GM12875 (cell line): ENCODE data around the gene MFN1.

ENCODE experiments used
- H3K4me3 ChIP-seq: one replicate; pipeline ENCODE4 v1.5.1; 2011; ENCODE audit warnings: low read depth, low read length, control low read depth
- CTCF ChIP-seq: IDR thresholded peaks from 2 replicates; pipeline ENCODE4 v1.5.1; 2011; ENCODE audit warnings: low read depth, mild to moderate bottlenecking, control low read depth, inconsistent platforms, low read length, moderate library complexity, borderline replicate concordance; ENCODE audit not compliant: insufficient read depth

The MFN1 gene

GRCh38 chr3:179308001-179308400, 39.5 kb upstream of the MFN1 start:
- TF ChIP-seq CTCF, result no peak
- no peak overlapping the region for H3K4me3 ChIP-seq

GRCh38 chr3:179309225-179310078, 38.1 kb upstream of the MFN1 start:
- no peak overlapping the region for H3K4me3 ChIP-seq

GRCh38 chr3:179318876-179319275, 28.6 kb upstream of the MFN1 start:
- H3K4me3 ChIP-seq, result no peak overlapping the region
- TF ChIP-seq CTCF, result no peak

More at GRCh38 chr3:179309225-179310078, 38.1 kb upstream of the MFN1 start:
- TF ChIP-seq CTCF, result no peak

GRCh38 chr3:179321668-179322285, 25.7 kb upstream of the MFN1 start:
- peak; percentile 10; the same call in 1 of the 2 replicates for TF ChIP-seq CTCF
- H3K4me3 ChIP-seq, result no peak overlapping the region

- TF ChIP-seq CTCF, result peak; percentile 92
- H3K4me3 ChIP-seq, result peak within 1 kb of the TSS; percentile 91
These were observed 25.0 kb upstream of the MFN1 start, which contains the start of gene ZNF639 for GRCh38 chr3:179322286-179323196. ZNF639 (plus strand) TSS chr3:179323031; CDS start chr3:179328294, 5,263 bp downstream.

- H3K4me3 ChIP-seq, result peak overlapping the region; percentile 91
- no peak for TF ChIP-seq CTCF
These were observed 24.1 kb upstream of the MFN1 start for GRCh38 chr3:179323197-179324110.
